Uterus (tissue), 4 donors: Measurements from ENCODE around the gene BRD7. TPM values are rescaled to one million over a fixed set of nuclear protein-coding genes. Genes with fewer than 3 reads are reported as not detected.

Experiments used
- DNase-seq, 2 donors: peaks; one replicate each; pipeline ENCODE4 v3.0.0-alpha.2; 2019 to 2020
- H3K27ac ChIP-seq, 2 donors: fragments of 200-600 bp; sonication (generic); 1 replicate in 1 of 2; 2 replicates in 1 of 2; pipeline ENCODE4 v1.5.1; 2016 to 2018
- H3K27me3 ChIP-seq, 2 donors: fragments of 200-600 bp; sonication (generic); one replicate each; pipeline ENCODE4 v1.5.1; 2018 to 2019; ENCODE audit warnings: control low read depth in 1 of 2
- H3K36me3 ChIP-seq, 2 donors: fragments of 200-600 bp; sonication (generic); one replicate each; pipeline ENCODE4 v1.5.1; 2019; ENCODE audit warnings: control low read depth in 1 of 2
- H3K4me1 ChIP-seq, 2 donors: fragments of 200-600 bp; sonication (generic); one replicate each; pipeline ENCODE4 v1.5.1; 2018 to 2019; ENCODE audit warnings: control low read depth in 1 of 2
- H3K4me3 ChIP-seq, 2 donors: fragments of 200-600 bp; sonication (generic); 1 replicate in 1 of 2; 2 replicates in 1 of 2; pipeline ENCODE4 v1.5.1; 2018 to 2019; ENCODE audit warnings: mild to moderate bottlenecking in 1 of 2
- H3K9me3 ChIP-seq, 2 donors: fragments of 200-600 bp; sonication (generic); one replicate each; pipeline ENCODE4 v1.5.1; 2019; ENCODE audit warnings: control low read depth in 1 of 2
- POLR2A ChIP-seq, 2 donors: fragments of 450-650 bp; IDR thresholded peaks; one replicate each; pipeline ENCODE4 v1.6.1; 2016; ENCODE audit warnings: antibody characterized with exemption in 2 of 2, mild to moderate bottlenecking in 1 of 2, moderate library complexity in 1 of 2
- intact Hi-C: fragments of 100-400 bp; cut with DNase I; formaldehyde crosslinking; loops from one replicate; pipeline ENCODE4 v1.15.1; 2023; ENCODE audit warnings: low total_unique reads
- total RNA-seq, 4 donors: library from RNA; depleted of rRNA in 3 of 4; stranded (reverse); fragments of >200 nt in 3 of 4; gene quantifications; one replicate each; pipeline versions ENCODE4 v1.1.0 to v1.2.4, GENCODE V29; 2014 to 2023
- TF ChIP-seq, protein P1 (sequence below), 4 experiments: fragments of 200-600 bp in 2 of 4; fragments of 450-650 bp in 2 of 4; sonication (generic) in 2 of 4; IDR thresholded peaks; one replicate each; pipeline ENCODE4 v1.5.1; 2016 to 2019; ENCODE audit warnings: antibody characterized with exemption in 4 of 4, mild to moderate bottlenecking in 2 of 4, moderate library complexity in 1 of 4
- donor health status: DM: yes; HTN: yes; CAD: no.

The BRD7 gene
- total RNA-seq, 4 donors from 2014 or later = 26.9 to 74.8 (median 40.3) TPM

DNA sequence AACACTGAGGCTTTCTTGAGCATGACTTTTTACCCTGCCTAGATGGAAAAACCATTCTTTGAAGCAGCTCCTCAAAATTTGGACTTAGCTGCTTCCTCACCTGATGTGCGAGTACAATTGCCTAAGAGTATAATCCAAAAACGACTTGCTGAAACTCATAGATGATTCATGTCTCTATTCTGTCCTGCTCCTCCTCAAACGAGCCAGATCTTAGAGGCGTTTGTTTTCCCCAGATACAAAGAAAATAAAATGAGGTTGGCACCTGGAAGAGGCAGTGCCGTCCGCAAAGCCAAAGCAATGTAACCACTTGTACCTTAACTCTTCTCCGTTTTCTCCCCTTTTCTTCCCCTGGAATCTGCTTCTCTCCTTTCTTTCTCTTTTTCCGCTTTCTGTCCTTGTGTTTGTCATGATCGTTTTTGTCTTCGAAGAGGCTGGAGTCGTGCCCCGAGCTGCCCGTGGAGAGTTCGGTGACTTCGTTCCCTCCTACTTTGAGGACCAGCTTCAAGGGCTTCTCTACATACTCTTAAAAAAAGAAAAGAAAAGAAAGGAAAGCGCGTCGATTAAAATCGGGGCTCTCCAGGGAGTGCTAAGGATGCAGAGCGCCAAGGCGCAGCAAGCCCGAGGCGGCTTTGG lies 895 bp downstream of the BRD7 start:
- H3K4me1 ChIP-seq = peaks cover 0 to 5% of the 10 kb centered on the region in 2 donors
- H3K27ac ChIP-seq = peak overlapping the region; percentile 81 to 84
- H3K9me3 ChIP-seq = no peaks in the 10 kb centered on the region
- H3K27me3 ChIP-seq = no peaks in the 10 kb centered on the region
- TF ChIP-seq, protein P1, sequence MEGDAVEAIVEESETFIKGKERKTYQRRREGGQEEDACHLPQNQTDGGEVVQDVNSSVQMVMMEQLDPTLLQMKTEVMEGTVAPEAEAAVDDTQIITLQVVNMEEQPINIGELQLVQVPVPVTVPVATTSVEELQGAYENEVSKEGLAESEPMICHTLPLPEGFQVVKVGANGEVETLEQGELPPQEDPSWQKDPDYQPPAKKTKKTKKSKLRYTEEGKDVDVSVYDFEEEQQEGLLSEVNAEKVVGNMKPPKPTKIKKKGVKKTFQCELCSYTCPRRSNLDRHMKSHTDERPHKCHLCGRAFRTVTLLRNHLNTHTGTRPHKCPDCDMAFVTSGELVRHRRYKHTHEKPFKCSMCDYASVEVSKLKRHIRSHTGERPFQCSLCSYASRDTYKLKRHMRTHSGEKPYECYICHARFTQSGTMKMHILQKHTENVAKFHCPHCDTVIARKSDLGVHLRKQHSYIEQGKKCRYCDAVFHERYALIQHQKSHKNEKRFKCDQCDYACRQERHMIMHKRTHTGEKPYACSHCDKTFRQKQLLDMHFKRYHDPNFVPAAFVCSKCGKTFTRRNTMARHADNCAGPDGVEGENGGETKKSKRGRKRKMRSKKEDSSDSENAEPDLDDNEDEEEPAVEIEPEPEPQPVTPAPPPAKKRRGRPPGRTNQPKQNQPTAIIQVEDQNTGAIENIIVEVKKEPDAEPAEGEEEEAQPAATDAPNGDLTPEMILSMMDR (IDR thresholded peaks at IDR 0.05) = no peak
- no peak for TF ChIP-seq POLR2A (IDR thresholded peaks at IDR 0.05)
- intact Hi-C loops = no loop called here
- DNase-seq = no peak
- peak overlapping the region; percentile 57 to 100 for H3K4me3 ChIP-seq
- H3K36me3 ChIP-seq = no peaks in the 10 kb centered on the region

DNA sequence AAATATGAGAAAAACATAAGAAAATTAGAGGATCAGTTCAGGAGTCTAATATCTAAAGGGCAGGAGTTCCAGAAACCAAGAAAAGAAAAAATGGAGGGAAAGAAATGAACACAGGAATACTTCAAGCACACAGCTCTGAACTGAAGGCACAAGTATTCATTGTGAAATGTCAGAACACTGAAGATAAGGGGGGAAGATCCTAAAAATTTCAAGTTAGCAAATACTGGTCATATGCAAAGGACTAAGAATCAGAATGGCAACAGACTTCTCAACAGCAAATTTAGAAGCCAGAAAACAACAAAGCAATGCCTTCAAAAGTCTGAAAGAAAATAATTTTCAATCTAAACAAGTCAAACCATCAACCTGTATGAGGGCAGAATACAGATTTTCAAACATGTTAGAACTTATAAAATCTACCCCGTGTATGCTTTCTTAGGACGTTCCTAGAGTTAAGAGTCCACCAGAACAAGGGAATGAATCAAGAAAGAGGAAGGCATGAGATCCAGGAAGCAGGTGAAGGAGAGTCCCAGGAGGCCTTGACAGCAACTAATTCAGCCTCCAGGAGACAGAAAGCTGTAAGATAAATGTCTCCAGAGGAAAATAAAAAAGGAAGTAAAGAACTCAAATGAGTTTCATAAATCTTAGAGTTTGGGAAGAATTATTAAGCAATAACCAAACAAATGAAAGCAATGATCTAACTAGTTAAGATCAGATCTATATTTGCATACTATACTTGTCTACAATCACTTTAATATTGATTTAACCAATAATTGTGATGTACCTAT lies 2.8 kb downstream of the BRD7 start:
- TF ChIP-seq POLR2A (IDR thresholded peaks at IDR 0.05) = no peak
- TF ChIP-seq, protein P1 (IDR thresholded peaks at IDR 0.05) = no peak
- intact Hi-C loops = no loop called here
- no peaks in the 10 kb centered on the region for H3K36me3 ChIP-seq

DNA sequence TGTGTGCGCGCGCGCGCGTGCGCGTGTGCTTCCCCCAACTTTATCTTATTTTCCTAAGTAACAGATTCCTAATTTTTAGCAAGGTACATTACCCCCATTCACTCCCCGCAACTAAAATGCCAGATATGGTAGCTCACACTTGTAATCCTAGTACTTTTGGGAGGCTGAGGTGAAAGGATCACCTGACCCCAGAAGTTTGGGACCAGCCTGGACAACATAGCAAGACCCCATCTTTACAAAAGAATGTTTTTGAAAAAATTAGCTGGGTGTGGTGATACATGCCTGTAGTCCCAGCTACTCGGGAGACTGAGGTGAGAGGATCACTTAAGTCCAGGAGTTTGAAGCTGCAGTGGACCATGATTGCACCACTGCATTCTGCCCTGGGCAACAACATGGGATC lies 5.1 kb downstream of the BRD7 start:
- H3K9me3 ChIP-seq = no peaks in the 10 kb centered on the region
- no peak overlapping the region for H3K27ac ChIP-seq
- DNase-seq = no peak
- TF ChIP-seq POLR2A (IDR thresholded peaks at IDR 0.05) = no peak
- TF ChIP-seq, protein P1 (IDR thresholded peaks at IDR 0.05) = no peak
- H3K27me3 ChIP-seq = no peaks in the 10 kb centered on the region
- H3K4me3 ChIP-seq = no peak overlapping the region
- H3K36me3 ChIP-seq = no peaks in the 10 kb centered on the region
- intact Hi-C loops = no loop called here
- peaks cover 0 to 5% of the 10 kb centered on the region in 2 donors for H3K4me1 ChIP-seq

More for the DNA sequence above, 2.8 kb downstream of the BRD7 start:
- H3K4me3 ChIP-seq = no peak overlapping the region
- H3K9me3 ChIP-seq = no peaks in the 10 kb centered on the region
- H3K27ac ChIP-seq = no peak overlapping the region
- peaks cover 0 to 5% of the 10 kb centered on the region in 2 donors for H3K4me1 ChIP-seq
- no peaks in the 10 kb centered on the region for H3K27me3 ChIP-seq
- DNase-seq = no peak

DNA sequence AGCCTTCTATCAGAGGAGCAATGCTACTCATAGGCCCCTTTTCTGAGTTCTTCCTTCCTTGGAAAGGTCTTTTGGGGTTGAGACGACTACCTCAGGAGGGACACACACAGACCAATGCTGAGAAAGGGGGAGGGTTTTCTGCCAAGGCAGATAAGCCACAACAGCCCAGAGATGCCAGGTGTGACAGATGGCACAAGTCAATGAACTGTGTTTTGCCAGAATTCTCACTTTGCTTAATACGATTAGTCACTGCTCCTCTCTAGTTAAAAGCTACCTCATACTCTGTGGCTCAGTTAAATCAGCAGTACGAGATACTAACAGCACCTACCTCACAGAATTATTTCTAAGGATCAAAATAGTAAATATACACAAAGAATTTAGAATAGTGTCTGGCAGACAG lies 8.0 kb downstream of the BRD7 start:
- no peak overlapping the region for H3K27ac ChIP-seq
- intact Hi-C loops = no loop called here
- TF ChIP-seq, protein P1 (IDR thresholded peaks at IDR 0.05) = no peak
- TF ChIP-seq POLR2A (IDR thresholded peaks at IDR 0.05) = no peak
- H3K36me3 ChIP-seq = no peaks in the 10 kb centered on the region
- H3K4me1 ChIP-seq = no peaks in the 10 kb centered on the region
- no peak for DNase-seq
- no peaks in the 10 kb centered on the region for H3K27me3 ChIP-seq
- no peak overlapping the region for H3K4me3 ChIP-seq
- H3K9me3 ChIP-seq = no peaks in the 10 kb centered on the region
